GM12875 (cell line): Measurements from ENCODE around the gene PHAX.
"Not testable (repeated sequence)": the region's sequence is repeated elsewhere in the genome, so short reads cannot be mapped to it uniquely, and the experiment has no call there.

ENCODE experiments used
- H3K4me3 ChIP-seq: one replicate; pipeline ENCODE4 v1.5.1; 2011; ENCODE audit warnings: low read depth, low read length, control low read depth
- CTCF ChIP-seq: IDR thresholded peaks from 2 replicates; pipeline ENCODE4 v1.5.1; 2011; ENCODE audit warnings: low read depth, mild to moderate bottlenecking, control low read depth, inconsistent platforms, low read length, moderate library complexity, borderline replicate concordance; ENCODE audit not compliant: insufficient read depth

Gene PHAX

GRCh38 chr5:126591549-126591948, 9.2 kb upstream of the PHAX start:
- no peak overlapping the region for H3K4me3 ChIP-seq

DNA sequence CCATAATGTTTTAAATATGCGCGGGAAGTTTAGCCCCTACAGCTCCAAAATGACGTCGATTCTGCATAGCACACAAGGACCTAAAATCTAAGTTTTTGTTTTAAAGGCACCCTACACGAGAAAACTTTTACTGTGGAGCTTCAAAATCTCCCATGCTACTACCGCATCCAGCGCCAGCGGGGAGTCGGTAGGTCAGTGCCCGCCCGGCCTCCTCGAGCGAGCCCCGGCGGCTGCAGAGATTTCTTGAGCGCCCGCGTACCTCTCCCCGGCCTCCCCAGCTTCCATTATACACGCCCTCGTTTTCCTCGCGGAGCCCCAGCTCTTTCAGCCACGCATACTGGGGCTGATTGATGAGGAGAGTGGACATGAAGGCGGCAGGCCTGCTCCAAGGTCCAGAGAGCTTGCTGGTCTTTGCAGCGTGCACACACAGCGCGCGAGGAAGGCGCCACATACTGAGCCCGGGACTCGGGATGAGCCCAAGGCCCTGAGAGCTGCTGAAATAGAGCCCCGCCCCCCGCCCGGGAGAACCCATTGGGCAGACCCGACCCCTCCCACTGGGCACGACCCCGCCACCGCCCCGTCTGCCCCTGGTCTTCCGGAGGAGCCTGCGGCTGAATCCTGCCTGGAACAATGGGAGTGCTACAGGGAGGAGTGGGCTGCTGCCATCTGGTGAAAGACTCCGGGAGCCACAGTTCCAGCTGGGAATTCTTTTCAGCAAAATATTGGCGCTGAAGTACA, 5.8 kb upstream of the PHAX start, which contains the start of gene ALDH7A1:
TSS of gene ALDH7A1 (minus strand) at position 472 of the 738 bp plus-strand sequence. CDS start at position 451, 21 bp downstream.
- H3K4me3 ChIP-seq, result peak within 1 kb of the TSS; percentile 42
- no peak for TF ChIP-seq CTCF

More at GRCh38 chr5:126591549-126591948, 9.2 kb upstream of the PHAX start:
- no peak for TF ChIP-seq CTCF

- peak overlapping the region; percentile 42 for H3K4me3 ChIP-seq
- no peak for TF ChIP-seq CTCF
Observed at GRCh38 chr5:126595486-126596083, 5.2 kb upstream of the PHAX start.

GRCh38 chr5:126597156-126597555, 3.6 kb upstream of the PHAX start:
- no peak overlapping the region for H3K4me3 ChIP-seq
- no peak for TF ChIP-seq CTCF

DNA sequence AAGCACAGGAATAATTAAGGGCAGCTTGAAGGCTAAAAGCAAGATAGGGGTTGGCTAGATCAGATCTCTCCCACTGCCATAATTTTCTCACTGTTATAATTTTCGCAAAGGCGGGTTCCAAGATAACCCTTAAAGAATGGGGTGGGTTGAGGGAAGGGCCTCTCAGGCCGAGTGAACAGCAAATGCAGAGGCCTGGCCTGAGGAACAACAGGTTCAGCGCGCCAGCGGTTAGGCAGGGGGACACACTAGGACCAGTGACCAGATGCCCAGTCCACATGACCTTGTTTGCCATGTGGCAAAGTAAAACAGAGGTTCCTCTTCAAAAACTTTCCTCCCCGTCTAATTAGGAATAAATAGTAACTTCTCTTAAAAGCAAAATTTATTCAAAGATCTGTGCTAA, 1.2 kb upstream of the PHAX start:
- no peak for TF ChIP-seq CTCF

GRCh38 chr5:126599971-126600630, 646 bp upstream of the PHAX start:
- not testable (repeated sequence) for H3K4me3 ChIP-seq

More for the DNA sequence above, 1.2 kb upstream of the PHAX start:
- no peak overlapping the region for H3K4me3 ChIP-seq

GRCh38 chr5:126603402-126603991, 2.8 kb downstream of the PHAX start:
- no peak overlapping the region for H3K4me3 ChIP-seq
- no peak for TF ChIP-seq CTCF
